Gastroesophageal sphincter (tissue), 3 donors: ENCODE data around the gene GOLGA1.

ENCODE experiments used
- EP300 ChIP-seq: sonication (generic); formaldehyde crosslinking; IDR thresholded peaks from one replicate; pipeline ENCODE4 v1.6.1; 2017; ENCODE audit warnings: antibody characterized with exemption, mild to moderate bottlenecking
- POLR2A ChIP-seq, 2 donors: fragments of 450-650 bp; IDR thresholded peaks; one replicate each; pipeline ENCODE4 v1.6.1; 2017; ENCODE audit warnings: antibody characterized with exemption in 2 of 2, mild to moderate bottlenecking in 2 of 2, moderate library complexity in 1 of 2
- POLR2AphosphoS5 ChIP-seq: sonication (generic); formaldehyde crosslinking; IDR thresholded peaks from one replicate; pipeline ENCODE4 v1.6.1; 2017; ENCODE audit warnings: antibody characterized with exemption
- TF ChIP-seq, protein P1 (sequence below), 4 experiments: fragments of 200-600 bp in 2 of 4; fragments of 450-650 bp in 2 of 4; sonication (generic) in 1 of 4; IDR thresholded peaks; one replicate each; pipeline ENCODE4 v1.5.1; 2017 to 2019; ENCODE audit warnings: antibody characterized with exemption in 4 of 4, mild to moderate bottlenecking in 2 of 4, moderate library complexity in 2 of 4

DNA sequence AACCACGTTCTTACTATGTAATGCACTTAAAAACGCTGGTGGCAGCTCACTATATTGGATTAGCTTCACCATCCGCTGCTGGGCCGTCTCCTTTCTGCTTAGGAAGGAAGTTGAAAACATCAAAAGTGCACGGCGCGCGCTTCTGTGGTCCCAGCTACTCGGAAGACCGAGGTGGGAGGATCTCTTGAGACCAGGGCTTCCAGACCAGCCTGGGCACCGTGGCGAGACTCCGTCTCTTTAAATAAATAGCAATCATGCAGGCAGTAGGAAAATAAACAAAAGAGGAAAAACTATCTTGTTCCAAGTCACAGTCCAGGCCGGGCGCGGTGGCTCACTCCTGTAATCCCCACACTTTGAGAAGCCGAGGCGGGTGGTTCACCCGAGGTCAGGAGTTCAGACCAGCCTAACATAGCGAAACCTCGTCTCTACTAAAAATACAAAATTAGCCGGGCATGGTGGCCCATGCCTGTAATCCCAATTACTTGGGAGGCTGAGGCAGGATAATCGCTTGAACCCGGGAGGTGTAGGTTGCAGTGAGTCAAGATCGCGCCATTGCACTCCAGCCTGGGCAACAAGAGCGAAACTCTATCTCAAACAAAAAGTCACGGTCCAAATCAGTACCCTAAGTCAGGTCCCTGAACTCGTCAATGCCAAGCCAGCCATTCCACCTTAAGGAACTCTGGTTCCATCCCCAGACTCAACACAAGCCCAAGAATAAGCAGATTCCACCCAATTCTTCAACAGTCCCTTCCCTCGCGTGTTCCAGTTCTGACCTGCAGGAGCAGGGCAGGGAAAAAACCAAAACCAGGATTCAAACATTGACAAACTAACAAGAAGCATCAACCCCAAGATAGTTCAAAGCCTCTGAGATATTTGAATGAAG lies 1.0 kb upstream of the GOLGA1 start:
- TF ChIP-seq, protein P1, sequence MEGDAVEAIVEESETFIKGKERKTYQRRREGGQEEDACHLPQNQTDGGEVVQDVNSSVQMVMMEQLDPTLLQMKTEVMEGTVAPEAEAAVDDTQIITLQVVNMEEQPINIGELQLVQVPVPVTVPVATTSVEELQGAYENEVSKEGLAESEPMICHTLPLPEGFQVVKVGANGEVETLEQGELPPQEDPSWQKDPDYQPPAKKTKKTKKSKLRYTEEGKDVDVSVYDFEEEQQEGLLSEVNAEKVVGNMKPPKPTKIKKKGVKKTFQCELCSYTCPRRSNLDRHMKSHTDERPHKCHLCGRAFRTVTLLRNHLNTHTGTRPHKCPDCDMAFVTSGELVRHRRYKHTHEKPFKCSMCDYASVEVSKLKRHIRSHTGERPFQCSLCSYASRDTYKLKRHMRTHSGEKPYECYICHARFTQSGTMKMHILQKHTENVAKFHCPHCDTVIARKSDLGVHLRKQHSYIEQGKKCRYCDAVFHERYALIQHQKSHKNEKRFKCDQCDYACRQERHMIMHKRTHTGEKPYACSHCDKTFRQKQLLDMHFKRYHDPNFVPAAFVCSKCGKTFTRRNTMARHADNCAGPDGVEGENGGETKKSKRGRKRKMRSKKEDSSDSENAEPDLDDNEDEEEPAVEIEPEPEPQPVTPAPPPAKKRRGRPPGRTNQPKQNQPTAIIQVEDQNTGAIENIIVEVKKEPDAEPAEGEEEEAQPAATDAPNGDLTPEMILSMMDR (IDR thresholded peaks at IDR 0.05): peak in 1 of 4 experiments; percentile 8
- TF ChIP-seq POLR2AphosphoS5: no peak
- TF ChIP-seq POLR2A (IDR thresholded peaks at IDR 0.05): no peak
- no peak for TF ChIP-seq EP300
